ENCODE results near the gene SPAG5.

SPAG5 gene

GRCh38 chr17:28537219-28537610 is 61.6 kb downstream of the SPAG5 start:
- Histone ChIP-seq H3K27me3 (replicated peaks; ENCODE audit: insufficient read depth, low read length) (peaks cover 89% of the 10 kb centered on the region), H3F3A (ENCODE audit: insufficient read depth, low read length) (0 out of 2 replicates have a peak, but pooled peaks cover 7% of the 10 kb centered on the region), H3K9me2 (replicated peaks; ENCODE audit: insufficient read depth, low read length) (no peaks in the 10 kb centered on the region), H3K9me3 (replicated peaks; ENCODE audit: insufficient read depth, low read length) (no peaks in the 10 kb centered on the region), H4K20me1 (ENCODE audit: insufficient read depth, low read length) (0 out of 2 replicates have a peak, but pooled peaks cover 2% of the 10 kb centered on the region), H3K4me2 (ENCODE audit: low read depth, low read length) (no peak overlapping the region), H3K79me2 (ENCODE audit: low read length) (no peaks in the 10 kb centered on the region), H3K36me3 (replicated peaks; ENCODE audit: insufficient read depth, low read length) (no peaks in the 10 kb centered on the region), H3K27ac (ENCODE audit: low read length) (no peak overlapping the region), H3K4me1 (ENCODE audit: low read length) (peaks cover 21% of the 10 kb centered on the region), H3K4me3 (ENCODE audit: low read length) (no peak overlapping the region), H3K9ac (ENCODE audit: low read length) (no peak overlapping the region), H2AFZ (ENCODE audit: low read length) (no peak overlapping the region)
- no peak for DNase-seq
- TF ChIP-seq CTCF (IDR thresholded peaks at IDR 0.05; ENCODE audit: low read length) (no peak), EZH2 (optimal IDR thresholded peaks at IDR 0.05; ENCODE audit: low read depth, low read length) (no peak), EZH2phosphoT487 (IDR thresholded peaks at IDR 0.05; ENCODE audit: low read length) (no peak)

- no peak for DNase-seq
- H3K36me3 ChIP-seq (replicated peaks; ENCODE audit: insufficient read depth, low read length), result no peaks in the 10 kb centered on the region
- TF ChIP-seq EZH2 (optimal IDR thresholded peaks at IDR 0.05; ENCODE audit: low read depth, low read length) (no peak), CTCF (IDR thresholded peaks at IDR 0.05; ENCODE audit: low read length) (no peak), EZH2phosphoT487 (IDR thresholded peaks at IDR 0.05; ENCODE audit: low read length) (no peak)
Observed at GRCh38 chr17:28536532-28537218, 62.1 kb downstream of the SPAG5 start.

GRCh38 chr17:28534740-28535375 is 64.0 kb downstream of the SPAG5 start:
- H3K4me1 ChIP-seq (ENCODE audit: low read length), result peaks cover 21% of the 10 kb centered on the region
- H3K36me3 ChIP-seq (replicated peaks; ENCODE audit: insufficient read depth, low read length), result no peaks in the 10 kb centered on the region
- H3K79me2 ChIP-seq (ENCODE audit: low read length), result no peaks in the 10 kb centered on the region
- TF ChIP-seq CTCF (IDR thresholded peaks at IDR 0.05; ENCODE audit: low read length) (no peak), EZH2 (optimal IDR thresholded peaks at IDR 0.05; ENCODE audit: low read depth, low read length) (no peak), EZH2phosphoT487 (IDR thresholded peaks at IDR 0.05; ENCODE audit: low read length) (no peak)
- no peak overlapping the region for H3K9ac ChIP-seq (ENCODE audit: low read length)
- H3K27me3 ChIP-seq (replicated peaks; ENCODE audit: insufficient read depth, low read length), result peaks cover 97% of the 10 kb centered on the region
- H3K9me3 ChIP-seq (replicated peaks; ENCODE audit: insufficient read depth, low read length), result no peaks in the 10 kb centered on the region
- no peak for DNase-seq
- H2AFZ ChIP-seq (ENCODE audit: low read length), result no peak overlapping the region
- H3K9me2 ChIP-seq (replicated peaks; ENCODE audit: insufficient read depth, low read length), result no peaks in the 10 kb centered on the region
- H3K27ac ChIP-seq (ENCODE audit: low read length), result no peak overlapping the region
- H3K4me2 ChIP-seq (ENCODE audit: low read depth, low read length), result no peak overlapping the region
- no peak overlapping the region for H3K4me3 ChIP-seq (ENCODE audit: low read length)
- 0 out of 2 replicates have a peak, but pooled peaks cover 2% of the 10 kb centered on the region for H4K20me1 ChIP-seq (ENCODE audit: insufficient read depth, low read length)
- H3F3A ChIP-seq (ENCODE audit: insufficient read depth, low read length), result 0 out of 2 replicates have a peak, but pooled peaks cover 7% of the 10 kb centered on the region

More at GRCh38 chr17:28536532-28537218, 62.1 kb downstream of the SPAG5 start:
- Histone ChIP-seq H3K27me3 (replicated peaks; ENCODE audit: insufficient read depth, low read length) (peaks cover 93% of the 10 kb centered on the region), H3K9ac (ENCODE audit: low read length) (no peak overlapping the region), H3K79me2 (ENCODE audit: low read length) (no peaks in the 10 kb centered on the region), H3F3A (ENCODE audit: insufficient read depth, low read length) (0 out of 2 replicates have a peak, but pooled peaks cover 7% of the 10 kb centered on the region), H3K9me2 (replicated peaks; ENCODE audit: insufficient read depth, low read length) (no peaks in the 10 kb centered on the region), H3K9me3 (replicated peaks; ENCODE audit: insufficient read depth, low read length) (no peaks in the 10 kb centered on the region), H3K4me1 (ENCODE audit: low read length) (peaks cover 21% of the 10 kb centered on the region), H3K4me3 (ENCODE audit: low read length) (no peak overlapping the region), H4K20me1 (ENCODE audit: insufficient read depth, low read length) (0 out of 2 replicates have a peak, but pooled peaks cover 2% of the 10 kb centered on the region), H3K4me2 (ENCODE audit: low read depth, low read length) (no peak overlapping the region), H2AFZ (ENCODE audit: low read length) (no peak overlapping the region), H3K27ac (ENCODE audit: low read length) (no peak overlapping the region)
